ENCODE results near the gene MRPL49.

- TF ChIP-seq POLR2A (IDR thresholded peaks at IDR 0.05), result no peak
- TF ChIP-seq, protein P1, sequence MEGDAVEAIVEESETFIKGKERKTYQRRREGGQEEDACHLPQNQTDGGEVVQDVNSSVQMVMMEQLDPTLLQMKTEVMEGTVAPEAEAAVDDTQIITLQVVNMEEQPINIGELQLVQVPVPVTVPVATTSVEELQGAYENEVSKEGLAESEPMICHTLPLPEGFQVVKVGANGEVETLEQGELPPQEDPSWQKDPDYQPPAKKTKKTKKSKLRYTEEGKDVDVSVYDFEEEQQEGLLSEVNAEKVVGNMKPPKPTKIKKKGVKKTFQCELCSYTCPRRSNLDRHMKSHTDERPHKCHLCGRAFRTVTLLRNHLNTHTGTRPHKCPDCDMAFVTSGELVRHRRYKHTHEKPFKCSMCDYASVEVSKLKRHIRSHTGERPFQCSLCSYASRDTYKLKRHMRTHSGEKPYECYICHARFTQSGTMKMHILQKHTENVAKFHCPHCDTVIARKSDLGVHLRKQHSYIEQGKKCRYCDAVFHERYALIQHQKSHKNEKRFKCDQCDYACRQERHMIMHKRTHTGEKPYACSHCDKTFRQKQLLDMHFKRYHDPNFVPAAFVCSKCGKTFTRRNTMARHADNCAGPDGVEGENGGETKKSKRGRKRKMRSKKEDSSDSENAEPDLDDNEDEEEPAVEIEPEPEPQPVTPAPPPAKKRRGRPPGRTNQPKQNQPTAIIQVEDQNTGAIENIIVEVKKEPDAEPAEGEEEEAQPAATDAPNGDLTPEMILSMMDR (IDR thresholded peaks at IDR 0.05), result no peak
These were observed 4.6 kb downstream of the MRPL49 start for GRCh38 chr11:65126624-65127274.

All from upper lobe of left lung (tissue), 4 donors.